ENCODE measurements around the gene FOXL2. TPM values are rescaled to one million over a fixed set of nuclear protein-coding genes. Genes with fewer than 3 reads are reported as not detected.

Gene FOXL2
- total RNA-seq, 1 donor from 2014 or later, result 4.5 TPM

- no peak overlapping the region for H3K9ac ChIP-seq (ENCODE audit: low read length)
- H3K36me3 ChIP-seq (ENCODE audit: insufficient read depth, low read length), result no peaks in the 10 kb centered on the region
- peaks cover 7% of the 10 kb centered on the region for H3K4me1 Mint-ChIP-seq (ENCODE audit: low read depth, unreplicated experiment)
- DNase-seq (ENCODE audit: low read depth) (no peak), FAIRE-seq (no peak)
- no peaks in the 10 kb centered on the region for H3K79me2 ChIP-seq (ENCODE audit: insufficient read depth, low read length)
- no peak overlapping the region for H3K4me2 ChIP-seq (ENCODE audit: low read length)
- H3K27ac Mint-ChIP-seq (ENCODE audit: unreplicated experiment), result no peak overlapping the region
- H3K27me3 ChIP-seq (ENCODE audit: insufficient read depth, low read length), result peaks cover 40% of the 10 kb centered on the region
- H3K4me3 ChIP-seq (ENCODE audit: insufficient read depth, low read depth, low read length), result no peak overlapping the region
- peaks cover 3% of the 10 kb centered on the region for H3K4me1 ChIP-seq (ENCODE audit: insufficient read depth, low read length)
- TF ChIP-seq EZH2 (IDR thresholded peaks at IDR 0.05; ENCODE audit: insufficient read depth, low read length) (no peak), CTCF (IDR thresholded peaks at IDR 0.05; ENCODE audit: insufficient read depth, low read depth, low read length) (no peak)
- no peak overlapping the region for H3K4me3 Mint-ChIP-seq (ENCODE audit: unreplicated experiment)
- H3K9me3 ChIP-seq (ENCODE audit: insufficient read depth, low read depth, low read length), result peaks cover 3% of the 10 kb centered on the region
- no peak overlapping the region for H3K27ac ChIP-seq (ENCODE audit: low read depth, low read length)
- peaks cover 66% of the 10 kb centered on the region for H3K27me3 Mint-ChIP-seq (ENCODE audit: low read depth, unreplicated experiment)
- H4K20me1 ChIP-seq (ENCODE audit: insufficient read depth, low read length), result peaks cover 22% of the 10 kb centered on the region
- no peak overlapping the region for H2AFZ ChIP-seq (ENCODE audit: low read depth, low read length)
- peaks cover 7% of the 10 kb centered on the region for H3K9me3 Mint-ChIP-seq (ENCODE audit: unreplicated experiment)
- H3K36me3 Mint-ChIP-seq (ENCODE audit: low read depth, unreplicated experiment), result no peaks in the 10 kb centered on the region
Measured at GRCh38 chr3:138933981-138934691, 12.8 kb downstream of the FOXL2 start.

- Mint-ChIP-seq H3K4me1 (ENCODE audit: low read depth, unreplicated experiment) (peaks cover 5% of the 10 kb centered on the region), H3K27me3 (ENCODE audit: low read depth, unreplicated experiment) (peaks cover 61% of the 10 kb centered on the region)
- no peak overlapping the region for H2AFZ ChIP-seq (ENCODE audit: low read depth, low read length)
Measured at GRCh38 chr3:138933068-138933668, 13.8 kb downstream of the FOXL2 start.

More at GRCh38 chr3:138933068-138933668, 13.8 kb downstream of the FOXL2 start:
- Mint-ChIP-seq H3K27ac (ENCODE audit: unreplicated experiment) (no peak overlapping the region), H3K9me3 (ENCODE audit: unreplicated experiment) (peaks cover 7% of the 10 kb centered on the region), H3K36me3 (ENCODE audit: low read depth, unreplicated experiment) (no peaks in the 10 kb centered on the region), H3K4me3 (ENCODE audit: unreplicated experiment) (no peak overlapping the region)
- DNase-seq (ENCODE audit: low read depth) (no peak), FAIRE-seq (no peak)
- H3K4me3 ChIP-seq (ENCODE audit: insufficient read depth, low read depth, low read length), result no peak overlapping the region
- H4K20me1 ChIP-seq (ENCODE audit: insufficient read depth, low read length), result peaks cover 17% of the 10 kb centered on the region
- peaks cover 3% of the 10 kb centered on the region for H3K9me3 ChIP-seq (ENCODE audit: insufficient read depth, low read depth, low read length)
- peaks cover 30% of the 10 kb centered on the region for H3K27me3 ChIP-seq (ENCODE audit: insufficient read depth, low read length)
- no peaks in the 10 kb centered on the region for H3K79me2 ChIP-seq (ENCODE audit: insufficient read depth, low read length)
- H3K9ac ChIP-seq (ENCODE audit: low read length), result no peak overlapping the region
- peaks cover 3% of the 10 kb centered on the region for H3K4me1 ChIP-seq (ENCODE audit: insufficient read depth, low read length)
- no peaks in the 10 kb centered on the region for H3K36me3 ChIP-seq (ENCODE audit: insufficient read depth, low read length)
- H3K27ac ChIP-seq (ENCODE audit: low read depth, low read length), result no peak overlapping the region
- no peak overlapping the region for H3K4me2 ChIP-seq (ENCODE audit: low read length)
- TF ChIP-seq CTCF (IDR thresholded peaks at IDR 0.05; ENCODE audit: insufficient read depth, low read depth, low read length) (no peak), EZH2 (IDR thresholded peaks at IDR 0.05; ENCODE audit: insufficient read depth, low read length) (no peak)

All from astrocyte (in vitro differentiated cells and primary cell).